WERI-Rb-1 (cell line): ENCODE data around the gene DCDC1.
A peak's percentile ranks its signal among the peaks of the same experiment; 100 is the strongest.

Experiments
- DNase-seq: peaks from one replicate; pipeline ENCODE4 v3.0.0-alpha.2; 2020
- H3K27ac ChIP-seq: fragments of 250-450 bp; sonication (Bioruptor Pico); 2 replicates; pipeline ENCODE4 v1.5.1; 2020; ENCODE audit warnings: mild to moderate bottlenecking, moderate library complexity
- H3K27me3 ChIP-seq: fragments of 250-450 bp; sonication (Bioruptor Pico); 2 replicates; pipeline ENCODE4 v1.5.1; 2021; ENCODE audit warnings: mild to moderate bottlenecking, low read depth, moderate library complexity; ENCODE audit not compliant: insufficient read depth, severe bottlenecking
- H3K36me3 ChIP-seq: fragments of 250-450 bp; sonication (Bioruptor Pico); 2 replicates; pipeline ENCODE4 v1.5.1; 2020; ENCODE audit warnings: mild to moderate bottlenecking, moderate library complexity
- H3K4me3 ChIP-seq: 2 replicates; pipeline ENCODE4 v1.5.1; 2011; ENCODE audit warnings: low read depth, mild to moderate bottlenecking, control low read depth, low read length
- H3K9me3 ChIP-seq: fragments of 250-450 bp; sonication (Bioruptor Pico); 2 replicates; pipeline ENCODE4 v1.5.1; 2021; ENCODE audit warnings: mild to moderate bottlenecking, moderate library complexity; ENCODE audit not compliant: severe bottlenecking
- TF ChIP-seq, protein P1 (sequence below): IDR thresholded peaks from 2 replicates; pipeline ENCODE4 v1.5.1; 2011; ENCODE audit warnings: low read depth, mild to moderate bottlenecking, control low read depth, inconsistent platforms, low read length

Gene DCDC1

GRCh38 chr11:31001427-31001826 lies 368.1 kb downstream of the DCDC1 start:
- DNase-seq = peak; percentile 11
- H3K4me3 ChIP-seq = no peak overlapping the region
- H3K36me3 ChIP-seq = no peaks in the 10 kb centered on the region
- no peak overlapping the region for H3K27ac ChIP-seq
- H3K9me3 ChIP-seq = no peaks in the 10 kb centered on the region
- no peaks in the 10 kb centered on the region for H3K27me3 ChIP-seq
- TF ChIP-seq, protein P1, sequence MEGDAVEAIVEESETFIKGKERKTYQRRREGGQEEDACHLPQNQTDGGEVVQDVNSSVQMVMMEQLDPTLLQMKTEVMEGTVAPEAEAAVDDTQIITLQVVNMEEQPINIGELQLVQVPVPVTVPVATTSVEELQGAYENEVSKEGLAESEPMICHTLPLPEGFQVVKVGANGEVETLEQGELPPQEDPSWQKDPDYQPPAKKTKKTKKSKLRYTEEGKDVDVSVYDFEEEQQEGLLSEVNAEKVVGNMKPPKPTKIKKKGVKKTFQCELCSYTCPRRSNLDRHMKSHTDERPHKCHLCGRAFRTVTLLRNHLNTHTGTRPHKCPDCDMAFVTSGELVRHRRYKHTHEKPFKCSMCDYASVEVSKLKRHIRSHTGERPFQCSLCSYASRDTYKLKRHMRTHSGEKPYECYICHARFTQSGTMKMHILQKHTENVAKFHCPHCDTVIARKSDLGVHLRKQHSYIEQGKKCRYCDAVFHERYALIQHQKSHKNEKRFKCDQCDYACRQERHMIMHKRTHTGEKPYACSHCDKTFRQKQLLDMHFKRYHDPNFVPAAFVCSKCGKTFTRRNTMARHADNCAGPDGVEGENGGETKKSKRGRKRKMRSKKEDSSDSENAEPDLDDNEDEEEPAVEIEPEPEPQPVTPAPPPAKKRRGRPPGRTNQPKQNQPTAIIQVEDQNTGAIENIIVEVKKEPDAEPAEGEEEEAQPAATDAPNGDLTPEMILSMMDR = no peak

- no peaks in the 10 kb centered on the region for H3K9me3 ChIP-seq
- no peak for DNase-seq
- no peak overlapping the region for H3K27ac ChIP-seq
- H3K27me3 ChIP-seq = no peaks in the 10 kb centered on the region
- no peak overlapping the region for H3K4me3 ChIP-seq
- no peaks in the 10 kb centered on the region for H3K36me3 ChIP-seq
- TF ChIP-seq, protein P1 = no peak
Observed at GRCh38 chr11:31000381-31000780, 369.2 kb downstream of the DCDC1 start.

GRCh38 chr11:30992513-30992849 lies 377.1 kb downstream of the DCDC1 start:
- no peaks in the 10 kb centered on the region for H3K36me3 ChIP-seq
- no peaks in the 10 kb centered on the region for H3K9me3 ChIP-seq
- H3K4me3 ChIP-seq = no peak overlapping the region
- H3K27ac ChIP-seq = no peak overlapping the region
- DNase-seq = no peak
- no peaks in the 10 kb centered on the region for H3K27me3 ChIP-seq
- TF ChIP-seq, protein P1 = no peak

GRCh38 chr11:30991802-30992512 lies 377.6 kb downstream of the DCDC1 start:
- no peak for DNase-seq
- Histone ChIP-seq H3K27ac (no peak overlapping the region), H3K4me3 (no peak overlapping the region), H3K36me3 (no peaks in the 10 kb centered on the region), H3K9me3 (no peaks in the 10 kb centered on the region), H3K27me3 (no peaks in the 10 kb centered on the region)
- TF ChIP-seq, protein P1 = no peak

GRCh38 chr11:30991376-30991775 lies 378.2 kb downstream of the DCDC1 start:
- Histone ChIP-seq H3K9me3 (no peaks in the 10 kb centered on the region), H3K27ac (no peak overlapping the region), H3K4me3 (no peak overlapping the region), H3K36me3 (no peaks in the 10 kb centered on the region), H3K27me3 (no peaks in the 10 kb centered on the region)
- TF ChIP-seq, protein P1 = no peak
- no peak for DNase-seq

GRCh38 chr11:30990625-30991296 lies 378.8 kb downstream of the DCDC1 start:
- Histone ChIP-seq H3K27ac (no peak overlapping the region), H3K27me3 (no peaks in the 10 kb centered on the region), H3K9me3 (no peaks in the 10 kb centered on the region), H3K36me3 (no peaks in the 10 kb centered on the region), H3K4me3 (no peak overlapping the region)
- no peak for DNase-seq
- TF ChIP-seq, protein P1 = no peak
